Esophagus (tissue), 2 donors: Measurements from ENCODE around the gene WASHC4. TPM values are rescaled to one million over a fixed set of nuclear protein-coding genes. Genes with fewer than 3 reads are reported as not detected.

Experiments used
- H3K27ac ChIP-seq, 2 donors: one replicate each; pipeline ENCODE4 v1.5.1; 2013; ENCODE audit warnings: low read depth in 2 of 2, mild to moderate bottlenecking in 2 of 2, inconsistent platforms in 1 of 2, low read length in 1 of 2, moderate library complexity in 1 of 2
- H3K27me3 ChIP-seq, 2 donors: one replicate each; pipeline ENCODE4 v1.6.1; 2013; ENCODE audit warnings: low read length in 2 of 2, control low read depth in 1 of 2, mild to moderate bottlenecking in 1 of 2; ENCODE audit not compliant: insufficient read depth in 2 of 2, control insufficient read depth in 1 of 2
- H3K36me3 ChIP-seq, 2 donors: one replicate each; pipeline ENCODE4 v1.6.1; 2013; ENCODE audit warnings: low read length in 1 of 2; ENCODE audit not compliant: control insufficient read depth in 2 of 2, insufficient read depth in 2 of 2
- H3K4me1 ChIP-seq, 2 donors: one replicate each; pipeline ENCODE4 v1.6.1; 2013; ENCODE audit warnings: low read length in 1 of 2; ENCODE audit not compliant: control insufficient read depth in 2 of 2, insufficient read depth in 2 of 2
- H3K4me3 ChIP-seq, 2 donors: one replicate each; pipeline ENCODE4 v1.5.1; 2013; ENCODE audit warnings: low read length in 2 of 2, mild to moderate bottlenecking in 2 of 2, low read depth in 1 of 2, moderate library complexity in 1 of 2
- H3K9me3 ChIP-seq, 2 donors: one replicate each; pipeline ENCODE4 v1.6.1; 2013; ENCODE audit warnings: mild to moderate bottlenecking in 2 of 2, low read depth in 1 of 2, low read length in 1 of 2, moderate library complexity in 1 of 2; ENCODE audit not compliant: control insufficient read depth in 2 of 2, insufficient read depth in 1 of 2
- WGBS, 2 donors: extraction: QIAGEN DNeasy Blood & Tissue Kit; methylation state at CpG; one replicate each; pipeline ENCODE4 v1.1.7; 2013; 5-methylcytosine and 5-hydroxymethylcytosine counted together
- polyA plus RNA-seq, 2 donors: library from polyadenylated mRNA; stranded (reverse); fragments of 200-250 nt; gene quantifications; one replicate each; pipeline ENCODE4 v1.2.3, GENCODE V29; 2013
- donor health status: healthy with polysubstance abuse.
- donor health status: Bipolar disorder and iron deficiency.

Gene WASHC4
- polyA plus RNA-seq, 2 donors: 8.6 to 11.6 TPM

DNA sequence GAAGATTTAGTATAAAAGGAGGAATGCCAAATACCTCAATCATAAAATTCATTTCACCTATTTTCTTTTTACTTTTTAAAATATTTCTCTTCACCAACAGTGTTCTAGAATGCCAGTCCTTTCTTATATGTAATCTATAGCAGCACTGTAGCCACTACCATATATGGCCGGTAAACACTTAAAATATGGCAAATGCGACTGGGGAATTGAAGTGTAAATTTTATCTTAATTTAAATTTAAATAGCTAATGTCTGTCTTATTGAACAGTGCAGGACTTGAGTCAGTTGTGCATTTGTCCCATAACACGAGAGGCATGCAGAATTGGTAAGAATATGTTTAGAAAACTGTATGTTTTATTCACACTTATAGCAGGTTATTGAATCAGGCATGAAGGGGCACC is 50.1 kb downstream of the WASHC4 start:
- Histone ChIP-seq H3K36me3 (peaks cover 0 to 5% of the 10 kb centered on the region in 2 donors), H3K4me1 (no peaks in the 10 kb centered on the region), H3K4me3 (no peak overlapping the region), H3K9me3 (no peaks in the 10 kb centered on the region), H3K27me3 (no peaks in the 10 kb centered on the region), H3K27ac (no peak overlapping the region)
- 93 to 98% methylated on average over 3 of the region's 3 CpGs for WGBS, 2 donors

DNA sequence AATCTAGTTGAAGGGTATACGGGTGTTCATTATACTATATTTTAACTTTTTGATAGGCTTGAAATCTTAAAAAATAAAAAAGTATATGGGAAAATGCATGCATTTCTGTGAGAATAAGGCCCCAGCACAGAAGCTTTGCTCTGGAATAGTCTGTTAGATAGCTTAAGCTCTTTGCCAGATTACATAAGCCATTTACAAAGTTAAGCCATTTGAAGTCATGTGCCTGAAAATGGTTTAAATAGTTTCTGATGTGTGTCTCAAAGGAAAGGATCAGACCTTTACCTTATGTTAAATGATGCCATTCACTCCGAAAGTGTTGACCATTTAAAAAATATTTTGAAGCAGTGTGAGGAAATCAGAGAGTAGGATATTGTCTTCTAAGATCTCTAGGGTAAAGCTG is 51.3 kb downstream of the WASHC4 start:
- H3K36me3 ChIP-seq: peaks cover 0 to 5% of the 10 kb centered on the region in 2 donors
- 91 to 94% methylated on average over 2 of the region's 2 CpGs for WGBS, 2 donors

GRCh38 chr12:105162174-105162573 is 54.6 kb downstream of the WASHC4 start:
- H3K9me3 ChIP-seq: no peaks in the 10 kb centered on the region
- H3K4me1 ChIP-seq: no peaks in the 10 kb centered on the region
- WGBS, 2 donors: 93 to 98% methylated on average over 3 of the region's 3 CpGs
- H3K27me3 ChIP-seq: no peaks in the 10 kb centered on the region
- H3K4me3 ChIP-seq: no peak overlapping the region
- no peak overlapping the region for H3K27ac ChIP-seq
- H3K36me3 ChIP-seq: no peaks in the 10 kb centered on the region

More for the DNA sequence above, 51.3 kb downstream of the WASHC4 start:
- no peaks in the 10 kb centered on the region for H3K9me3 ChIP-seq
- no peak overlapping the region for H3K27ac ChIP-seq
- H3K4me1 ChIP-seq: no peaks in the 10 kb centered on the region
- no peak overlapping the region for H3K4me3 ChIP-seq
- no peaks in the 10 kb centered on the region for H3K27me3 ChIP-seq

DNA sequence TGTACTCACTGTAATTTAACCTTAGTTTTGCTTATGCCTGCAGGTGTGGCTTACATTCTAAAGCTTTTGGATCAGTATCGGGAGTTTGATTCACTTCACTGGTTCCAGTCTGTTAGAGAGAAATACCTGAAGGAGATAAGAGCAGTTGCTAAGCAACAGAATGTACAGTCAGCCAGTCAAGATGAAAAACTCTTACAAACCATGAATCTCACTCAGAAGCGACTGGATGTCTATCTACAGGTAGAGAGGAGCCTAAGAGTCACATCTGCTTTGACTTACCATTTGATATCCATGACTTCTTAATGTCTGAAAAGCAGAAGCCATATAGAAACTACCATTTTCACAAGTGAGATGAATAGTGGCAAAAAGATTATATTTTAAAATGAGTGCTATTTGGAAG is 56.5 kb downstream of the WASHC4 start:
- Histone ChIP-seq H3K36me3 (no peaks in the 10 kb centered on the region), H3K9me3 (no peaks in the 10 kb centered on the region), H3K4me1 (no peaks in the 10 kb centered on the region), H3K4me3 (no peak overlapping the region), H3K27me3 (no peaks in the 10 kb centered on the region), H3K27ac (no peak overlapping the region)
- 72 to 74% methylated on average over 2 of the region's 2 CpGs for WGBS, 2 donors

GRCh38 chr12:105166736-105167135 is 59.2 kb downstream of the WASHC4 start:
- no peaks in the 10 kb centered on the region for H3K27me3 ChIP-seq
- H3K9me3 ChIP-seq: no peaks in the 10 kb centered on the region
- no peaks in the 10 kb centered on the region for H3K36me3 ChIP-seq
- H3K27ac ChIP-seq: no peak overlapping the region
- no peak overlapping the region for H3K4me3 ChIP-seq
- no peaks in the 10 kb centered on the region for H3K4me1 ChIP-seq
- 73 to 75% methylated on average over 1 of the region's 1 CpG for WGBS, 2 donors

DNA sequence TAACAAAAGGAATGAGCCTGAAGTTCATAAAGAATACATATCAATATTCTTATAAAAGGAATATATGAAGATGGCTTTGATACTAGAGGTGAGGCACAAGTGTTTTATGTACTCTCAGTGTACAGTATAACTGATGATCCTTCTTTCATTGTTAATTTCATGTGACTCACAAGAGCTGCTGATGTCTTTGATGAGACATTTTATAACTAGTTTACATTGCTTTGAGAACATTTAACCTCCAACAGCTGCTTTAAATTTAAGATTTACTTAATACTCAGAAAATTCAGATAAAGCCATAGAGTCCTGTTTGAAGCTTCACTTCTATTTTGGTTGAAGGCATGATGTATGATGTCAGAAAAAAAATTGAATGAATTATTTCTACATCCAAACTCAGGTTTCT is 59.8 kb downstream of the WASHC4 start:
- Histone ChIP-seq H3K4me3 (no peak overlapping the region), H3K9me3 (no peaks in the 10 kb centered on the region), H3K27ac (no peak overlapping the region), H3K27me3 (no peaks in the 10 kb centered on the region), H3K4me1 (no peaks in the 10 kb centered on the region), H3K36me3 (no peaks in the 10 kb centered on the region)

DNA sequence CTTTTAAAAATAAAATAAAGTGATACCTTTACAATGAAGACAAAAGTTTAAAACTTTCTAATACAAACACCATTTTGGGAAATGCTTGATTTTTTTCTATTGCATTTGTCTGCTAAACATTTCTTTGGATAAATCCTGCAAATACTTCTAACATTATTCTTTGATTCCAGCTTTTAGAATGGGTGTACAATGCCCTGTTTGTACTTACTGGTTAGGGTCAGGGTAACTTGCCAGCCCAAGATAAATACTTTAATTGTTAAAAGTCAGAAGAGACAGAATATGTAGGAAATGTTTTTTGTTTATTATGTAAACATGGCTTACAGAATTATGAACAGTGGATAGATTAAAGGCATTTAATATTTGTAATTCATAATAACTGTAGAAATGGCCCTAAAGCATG is 60.5 kb downstream of the WASHC4 start:
- no peaks in the 10 kb centered on the region for H3K36me3 ChIP-seq

DNA sequence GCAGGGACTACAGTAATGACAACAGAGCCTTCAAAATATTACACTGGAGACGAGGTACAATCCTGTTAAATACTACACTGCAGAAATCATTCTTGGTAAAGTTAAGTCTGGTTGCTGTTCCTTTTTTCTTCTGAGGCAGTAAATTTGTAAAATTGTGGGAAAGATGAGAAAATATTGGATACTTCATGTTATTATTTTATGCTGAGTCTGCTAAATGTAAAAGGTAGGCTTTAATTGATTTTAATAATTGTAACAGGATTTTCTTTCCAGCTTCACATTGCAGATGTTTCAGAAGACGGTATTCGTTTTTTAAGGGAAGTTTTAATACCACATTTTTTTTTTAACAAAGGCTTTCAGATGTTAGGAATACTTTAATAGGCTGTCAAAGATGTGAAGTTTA is 62.6 kb downstream of the WASHC4 start:
- Histone ChIP-seq H3K36me3 (peaks cover 0 to 3% of the 10 kb centered on the region in 2 donors), H3K4me3 (no peak overlapping the region), H3K27ac (no peak overlapping the region), H3K4me1 (no peaks in the 10 kb centered on the region), H3K27me3 (no peaks in the 10 kb centered on the region), H3K9me3 (no peaks in the 10 kb centered on the region)
- WGBS, 2 donors: 92 to 96% methylated on average over 3 of the region's 3 CpGs

More for the DNA sequence above, 60.5 kb downstream of the WASHC4 start:
- Histone ChIP-seq H3K27ac (no peak overlapping the region), H3K9me3 (no peaks in the 10 kb centered on the region), H3K27me3 (no peaks in the 10 kb centered on the region), H3K4me3 (no peak overlapping the region), H3K4me1 (no peaks in the 10 kb centered on the region)

DNA sequence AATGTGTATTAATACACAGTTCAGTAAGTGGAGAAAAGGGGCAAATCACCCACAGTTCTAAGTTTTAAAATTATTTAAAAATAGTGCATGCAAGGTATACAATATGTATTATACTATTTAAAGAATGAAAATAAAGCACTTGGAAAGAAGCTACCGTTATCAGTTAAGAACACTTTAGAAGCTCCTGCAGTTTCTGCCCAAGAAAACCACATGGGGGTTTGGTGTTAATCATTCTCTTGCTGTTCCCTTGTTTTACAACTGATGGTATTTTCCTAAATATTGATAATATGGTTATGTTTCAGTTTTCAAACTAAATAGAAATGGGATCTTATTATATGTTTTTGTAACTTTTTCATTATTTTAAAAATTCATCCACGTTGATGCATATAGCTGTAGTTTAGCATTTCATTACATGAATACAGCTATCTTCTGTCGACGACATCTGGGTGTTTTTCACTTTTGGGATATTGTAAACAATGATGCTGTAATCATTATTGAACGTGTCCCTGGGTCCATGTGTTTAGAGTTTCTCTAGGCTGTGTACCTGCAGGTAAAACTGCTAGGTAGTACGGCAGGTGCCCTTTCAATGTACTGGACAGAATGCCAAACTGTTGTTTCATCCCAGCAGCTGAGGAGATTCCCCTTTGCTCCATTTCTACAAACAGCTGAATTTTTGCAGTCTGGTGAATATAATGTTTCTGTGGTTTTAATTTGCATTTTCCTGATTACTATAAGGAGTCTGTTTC is 64.3 kb downstream of the WASHC4 start:
- Histone ChIP-seq H3K4me1 (no peaks in the 10 kb centered on the region), H3K9me3 (no peaks in the 10 kb centered on the region), H3K27me3 (no peaks in the 10 kb centered on the region), H3K27ac (no peak overlapping the region), H3K4me3 (no peak overlapping the region), H3K36me3 (peaks cover 0 to 3% of the 10 kb centered on the region in 2 donors)
- 80% methylated on average over 6 of the region's 6 CpGs for WGBS, 2 donors

DNA sequence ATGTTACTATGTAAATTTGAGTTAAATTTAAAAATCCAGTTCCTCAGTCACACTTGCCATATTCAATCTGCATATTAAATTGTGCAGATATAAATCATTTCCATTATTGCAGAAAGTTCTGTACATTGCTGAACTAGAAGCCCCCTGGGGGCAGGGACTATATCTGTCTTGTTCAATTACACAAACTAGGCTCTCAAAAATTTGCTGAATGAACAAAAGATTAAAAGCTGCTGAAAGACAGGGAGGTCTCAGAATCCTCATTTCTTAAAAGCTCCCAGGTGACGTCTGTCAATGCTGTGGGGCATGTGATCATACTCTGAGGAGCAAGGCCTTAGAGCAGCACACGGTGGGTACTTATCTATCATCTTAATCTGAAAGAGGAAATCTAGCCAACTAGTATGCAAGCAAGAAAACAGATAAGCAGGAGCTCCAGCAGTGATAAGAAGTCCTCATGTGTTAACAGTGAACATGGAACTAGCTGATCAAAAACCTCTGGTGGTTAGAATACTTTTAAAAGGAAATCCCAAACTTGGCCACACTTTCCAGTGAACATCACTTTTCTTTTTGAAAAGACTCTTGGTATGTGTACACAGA is 68.0 kb downstream of the WASHC4 start:
- H3K36me3 ChIP-seq: peaks cover 0 to 3% of the 10 kb centered on the region in 2 donors
- H3K4me1 ChIP-seq: no peaks in the 10 kb centered on the region
- 66 to 77% methylated on average over 2 of the region's 2 CpGs for WGBS, 2 donors

More for the DNA sequence above, 68.0 kb downstream of the WASHC4 start:
- no peak overlapping the region for H3K4me3 ChIP-seq
- H3K9me3 ChIP-seq: no peaks in the 10 kb centered on the region
- H3K27ac ChIP-seq: no peak overlapping the region
- H3K27me3 ChIP-seq: no peaks in the 10 kb centered on the region
